HG02763 (cell line): ENCODE measurements around the gene LRRC57.

Experiments used
- ATAC-seq: cut with Tn5 transposase; IDR thresholded peaks from one replicate; pipeline ENCODE4 v1.9.1; 2021; ENCODE audit warnings: mild to moderate bottlenecking, moderate library complexity; ENCODE audit not compliant: unreplicated experiment

LRRC57 gene

DNA sequence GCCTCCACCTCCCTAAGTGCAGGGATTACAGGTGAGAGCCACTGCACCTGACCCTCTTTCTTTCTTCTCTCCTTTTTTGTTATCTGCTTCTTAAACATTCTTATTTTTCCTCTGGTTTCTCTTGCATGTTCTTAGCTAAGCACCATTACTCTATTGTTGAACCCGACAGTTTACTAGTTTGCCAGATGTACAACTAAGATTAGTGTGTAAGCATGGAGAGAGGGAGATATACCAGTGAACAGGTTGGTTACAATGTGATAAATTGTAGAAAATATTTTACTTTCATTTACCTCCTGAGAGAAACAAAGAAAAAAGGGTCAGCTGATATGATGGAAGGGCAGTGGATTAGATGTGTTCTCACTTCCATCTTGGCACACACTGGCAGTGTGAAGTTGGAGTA lies 5.0 kb upstream of the LRRC57 start:
- no peak for ATAC-seq

DNA sequence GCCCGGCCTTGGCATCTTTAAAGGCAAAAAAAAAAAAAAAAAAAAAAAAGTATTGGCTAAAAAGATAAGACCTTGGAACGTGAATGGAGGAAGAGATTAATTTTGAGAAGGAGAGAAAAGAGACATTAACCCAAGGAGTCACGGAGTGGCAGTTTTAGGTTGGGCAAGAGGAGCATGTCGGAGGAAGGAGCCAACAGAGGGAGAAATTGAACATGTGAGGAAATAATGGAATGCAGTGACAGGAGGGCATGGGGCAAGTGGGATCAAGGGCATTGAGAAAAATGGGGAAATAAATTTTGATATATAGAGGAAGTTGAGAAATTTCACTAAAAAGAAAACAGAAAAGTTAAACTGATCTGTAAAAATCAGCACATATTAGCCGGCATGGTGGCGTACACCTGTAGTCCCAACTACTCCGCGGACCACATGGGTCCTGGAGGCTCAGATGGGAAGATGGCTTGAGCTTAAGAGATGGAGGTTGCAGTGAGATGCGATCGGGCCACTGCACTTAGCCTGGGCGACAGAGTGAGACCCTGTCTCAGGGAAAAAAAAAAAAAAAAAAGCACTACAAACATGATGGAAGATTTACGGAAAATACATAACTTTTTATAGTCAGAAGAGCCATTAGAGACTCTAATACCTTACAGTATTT lies 1.3 kb upstream of the LRRC57 start:
- no peak for ATAC-seq

DNA sequence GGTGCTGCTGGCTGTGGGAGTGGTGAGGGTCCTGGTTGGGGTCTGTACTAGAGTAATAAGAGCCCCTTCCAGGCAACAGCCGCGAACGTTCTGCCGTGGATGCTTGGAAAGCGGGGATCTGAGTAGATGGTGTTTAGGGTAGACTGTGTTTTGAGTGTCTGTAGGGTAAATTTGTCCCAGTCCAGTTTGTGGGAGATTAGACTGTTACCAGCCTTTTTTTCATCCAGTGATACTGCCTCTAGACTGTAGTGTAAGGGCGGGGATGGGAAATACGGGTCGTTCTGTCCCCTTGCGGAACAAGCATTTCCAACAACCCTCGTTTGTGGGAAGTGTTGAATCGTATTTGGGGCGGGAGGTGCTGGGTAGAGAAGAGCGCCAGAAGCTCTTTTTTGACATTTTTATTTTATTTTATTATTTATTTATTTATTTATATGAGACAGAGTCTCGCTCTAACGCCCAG lies 469 bp upstream of the LRRC57 start:
- peak; percentile 20 for ATAC-seq

DNA sequence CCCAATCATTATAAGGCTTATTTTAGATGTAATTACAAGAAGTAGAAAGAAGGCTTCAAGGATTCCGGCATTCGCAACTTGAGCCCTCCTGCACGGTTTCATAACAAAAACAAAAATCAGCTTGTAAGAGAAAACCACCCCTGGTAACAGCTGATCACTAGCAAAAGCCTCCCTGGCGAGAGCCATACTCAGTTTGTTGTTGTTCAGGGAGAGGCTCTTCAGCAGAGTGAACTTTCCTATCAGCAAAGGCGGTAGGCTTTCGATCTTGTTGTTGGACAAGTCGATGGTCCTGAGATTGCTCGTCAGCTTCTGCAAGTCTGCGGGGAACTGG lies 710 bp downstream of the LRRC57 start:
- ATAC-seq, result no peak

DNA sequence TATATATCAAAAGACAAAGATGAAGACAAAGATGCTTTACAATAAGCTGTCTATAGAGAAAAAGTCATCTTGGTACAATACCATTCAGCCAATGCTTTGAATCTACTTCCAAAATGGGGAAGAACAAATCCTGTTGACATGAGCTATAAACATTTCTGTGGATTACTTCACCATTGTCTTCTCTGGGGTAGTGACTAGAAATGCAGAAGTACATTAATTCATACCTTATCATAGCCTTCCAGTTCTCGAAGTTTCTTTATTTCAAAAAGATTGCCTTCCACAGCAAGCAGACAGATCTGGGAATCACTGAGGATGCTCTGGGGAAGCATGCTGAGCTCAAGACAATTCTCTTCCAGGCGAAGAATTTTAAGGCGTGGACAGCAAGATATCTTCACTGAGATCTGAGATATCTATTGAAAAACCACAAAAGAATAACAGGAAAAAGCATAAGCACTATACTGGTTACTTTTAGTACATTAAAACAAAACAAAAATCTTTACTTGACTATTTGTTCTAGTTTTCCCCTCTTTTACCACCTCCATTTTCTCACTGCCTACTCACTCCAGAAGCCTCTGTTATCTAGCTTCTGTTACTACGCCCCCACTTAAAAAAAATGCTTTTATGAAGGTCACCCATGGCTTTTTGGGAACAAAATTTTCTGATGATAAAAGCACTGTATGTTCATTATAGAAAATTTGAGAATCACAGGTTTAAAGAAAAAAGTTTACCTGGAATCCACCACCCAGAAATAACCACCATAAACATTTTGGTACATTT lies 3.6 kb downstream of the LRRC57 start:
- ATAC-seq, result no peak

DNA sequence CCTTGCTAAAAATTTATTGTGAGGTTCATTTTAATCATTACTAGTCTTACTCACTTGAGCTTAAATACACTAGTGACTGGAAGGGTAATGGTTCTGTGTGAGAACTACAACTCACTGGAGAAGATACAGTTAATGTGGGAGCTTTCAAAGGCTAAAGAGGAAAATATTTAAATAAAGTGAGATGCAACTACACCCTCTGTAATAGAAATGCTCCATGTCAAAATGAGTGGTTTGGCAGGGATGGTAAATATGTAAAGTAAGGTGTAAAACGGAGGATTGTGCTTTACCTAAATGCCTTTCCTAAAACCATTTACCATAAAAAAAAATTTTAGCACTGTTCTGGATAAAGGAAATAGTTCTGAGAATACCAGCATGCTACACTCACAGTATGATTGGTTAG lies 15.3 kb downstream of the LRRC57 start:
- no peak for ATAC-seq

DNA sequence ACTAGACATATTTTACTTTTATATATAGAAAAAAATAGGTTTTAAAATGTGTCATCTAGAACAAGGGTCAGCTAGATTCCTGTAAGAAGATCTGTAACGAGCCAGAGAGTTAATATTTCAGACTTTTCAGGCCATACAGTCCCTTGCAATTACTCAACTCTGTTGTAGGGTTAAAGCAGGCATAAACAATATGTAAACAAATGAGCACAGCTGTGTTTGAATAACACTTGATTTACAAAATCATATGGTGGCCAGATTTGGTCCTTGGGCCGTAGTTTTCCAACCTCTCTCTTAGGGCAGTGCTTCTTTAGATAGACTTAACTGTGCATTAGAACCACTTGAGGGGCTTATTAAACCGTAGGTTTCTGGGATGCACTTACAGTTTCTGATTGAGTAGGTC lies 19.6 kb downstream of the LRRC57 start:
- no peak for ATAC-seq

DNA sequence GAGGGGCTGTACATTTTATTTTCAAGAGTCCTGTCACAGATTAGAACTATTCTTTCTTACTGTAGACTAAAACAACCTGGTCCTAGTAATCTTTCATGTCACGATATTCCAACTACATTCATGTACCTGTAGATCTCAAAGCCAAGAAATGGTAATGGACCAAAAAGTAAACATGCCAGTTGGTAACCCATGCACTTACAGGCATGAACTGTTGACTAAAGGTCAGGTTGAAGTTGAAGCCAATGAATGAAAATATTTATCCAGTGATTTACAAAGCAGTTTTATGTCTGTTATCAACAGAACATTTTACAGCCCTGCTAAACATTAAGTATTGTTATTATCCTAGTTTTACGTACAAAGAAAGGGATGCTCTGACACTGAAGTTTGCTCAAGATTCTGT lies 25.3 kb downstream of the LRRC57 start:
- no peak for ATAC-seq

DNA sequence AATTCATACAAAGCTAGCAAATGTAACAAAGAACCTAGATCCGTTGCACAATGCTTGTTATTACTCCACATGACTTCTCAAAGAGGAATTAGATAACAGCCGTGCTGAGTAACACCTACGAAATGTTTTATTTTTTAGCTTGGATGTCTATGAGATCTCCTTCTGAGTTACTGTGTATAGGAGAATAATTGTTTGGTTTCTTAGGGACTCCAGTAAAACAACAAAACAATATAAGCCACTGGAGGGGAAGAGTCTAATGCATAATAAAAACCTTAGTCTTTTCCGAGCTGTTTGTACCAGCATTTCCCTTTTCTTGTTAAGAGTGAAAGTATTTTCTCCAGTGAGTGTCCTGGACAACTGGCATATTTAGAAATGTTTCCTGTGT lies 37.6 kb downstream of the LRRC57 start:
- no peak for ATAC-seq

DNA sequence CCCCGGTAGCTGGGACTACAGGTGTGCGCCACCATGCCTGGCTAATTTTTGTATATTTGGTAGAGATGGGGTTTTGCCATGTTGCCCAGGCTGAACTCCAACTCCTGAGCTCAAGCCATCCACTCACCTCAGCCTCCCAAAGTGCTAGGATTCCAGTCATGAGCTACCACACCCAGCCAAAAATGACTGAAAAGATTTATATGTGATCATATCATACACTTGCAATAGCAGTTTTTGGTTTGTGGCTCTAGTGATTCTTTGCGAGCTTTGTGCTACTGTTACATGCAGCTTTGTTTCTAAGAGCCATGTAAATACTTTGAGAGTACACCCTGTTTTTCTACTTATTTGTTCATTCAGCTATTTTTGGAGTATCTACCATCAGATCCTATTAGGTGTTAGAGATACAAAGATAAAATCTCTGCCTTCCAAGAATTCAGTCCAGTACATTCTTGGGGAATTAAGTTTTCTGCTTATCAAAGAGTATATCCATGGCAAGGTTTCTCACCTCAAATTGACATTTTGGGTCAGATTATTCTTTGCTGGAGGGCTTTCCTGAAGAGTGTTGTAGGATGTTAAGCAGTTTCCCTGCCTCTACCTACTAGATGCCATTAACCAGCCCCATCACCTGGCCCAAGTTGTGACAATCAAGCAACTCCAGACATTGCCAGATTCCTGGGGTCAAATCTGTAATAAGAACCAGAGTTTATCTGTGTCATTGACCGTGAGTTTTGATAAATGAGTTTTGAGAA lies 38.2 kb downstream of the LRRC57 start:
- ATAC-seq, result no peak

DNA sequence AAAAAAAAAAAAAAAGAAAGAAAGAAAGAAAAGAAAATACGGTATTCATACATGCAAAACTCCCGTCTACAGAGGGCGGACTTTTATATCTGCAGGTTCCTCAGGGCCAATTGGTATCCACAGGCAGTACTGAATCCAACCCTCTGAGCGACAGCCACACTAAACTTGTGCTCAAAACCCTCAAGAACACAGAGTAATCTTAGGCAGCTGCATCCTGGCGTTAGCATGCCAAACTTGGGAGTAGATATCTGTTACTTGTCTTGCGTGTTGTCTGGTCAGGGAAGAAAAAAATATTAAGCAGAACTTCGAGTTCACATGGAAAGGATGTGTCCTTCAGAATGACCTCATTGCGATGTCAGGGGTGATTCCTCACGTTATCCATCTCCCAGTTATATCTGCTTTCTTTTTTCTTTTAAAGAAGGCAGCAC lies 40.3 kb downstream of the LRRC57 start:
- ATAC-seq, result no peak

DNA sequence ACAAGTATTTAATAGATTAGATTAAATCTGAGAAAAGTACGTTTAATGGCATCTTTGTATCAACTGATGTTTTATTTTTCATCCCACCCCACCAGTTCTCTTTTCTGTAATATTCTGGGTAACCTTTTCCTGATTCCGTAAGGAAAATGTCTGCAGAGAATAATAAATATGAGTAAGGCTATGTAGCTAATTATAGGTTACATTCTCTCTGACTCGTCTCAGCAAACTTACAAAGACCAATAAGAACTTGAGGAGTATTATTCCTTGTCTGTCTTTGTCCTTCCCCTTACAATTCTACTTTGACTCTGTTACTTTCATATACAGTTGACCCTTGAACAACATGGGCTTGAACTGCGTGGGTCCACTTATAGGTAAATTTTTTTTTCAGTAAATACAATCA lies 41.1 kb downstream of the LRRC57 start:
- no peak for ATAC-seq

DNA sequence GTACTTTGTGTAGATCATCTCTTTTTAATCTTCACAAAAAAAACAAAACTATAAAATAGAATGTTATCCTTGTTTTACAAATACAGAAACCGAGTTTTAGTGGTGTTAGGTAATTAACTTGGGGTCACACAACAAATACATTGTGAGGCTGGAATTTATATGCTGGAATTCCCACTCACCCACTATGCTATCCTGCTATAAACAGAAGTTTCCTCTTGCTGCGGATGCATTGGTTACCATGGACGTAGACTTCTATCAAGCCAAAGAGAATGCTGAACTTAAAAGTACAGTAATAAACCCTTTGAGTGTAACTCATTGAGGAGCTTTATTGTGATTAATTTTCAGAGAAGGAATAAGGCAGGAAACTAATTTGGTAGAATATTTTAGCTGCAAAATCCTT lies 44.0 kb downstream of the LRRC57 start:
- no peak for ATAC-seq

DNA sequence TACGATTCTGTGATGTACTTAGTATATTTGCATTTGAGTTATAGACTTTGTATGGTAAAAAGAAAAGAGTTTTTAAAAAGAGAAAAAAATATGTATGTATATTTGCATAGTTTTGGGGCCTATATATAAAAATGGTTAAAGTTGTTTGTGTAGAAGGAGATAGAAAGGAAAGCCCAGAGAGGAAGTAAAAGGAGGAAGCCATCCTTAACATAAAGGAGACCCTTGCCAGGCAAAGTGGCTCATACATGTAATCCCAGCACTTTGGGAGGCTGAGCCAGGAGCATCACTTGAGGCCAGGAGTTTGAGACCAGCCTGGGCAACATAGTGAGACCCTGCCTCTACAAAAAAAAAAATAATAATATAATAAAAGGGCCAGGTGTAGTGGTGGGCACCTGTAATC lies 44.8 kb downstream of the LRRC57 start:
- no peak for ATAC-seq

DNA sequence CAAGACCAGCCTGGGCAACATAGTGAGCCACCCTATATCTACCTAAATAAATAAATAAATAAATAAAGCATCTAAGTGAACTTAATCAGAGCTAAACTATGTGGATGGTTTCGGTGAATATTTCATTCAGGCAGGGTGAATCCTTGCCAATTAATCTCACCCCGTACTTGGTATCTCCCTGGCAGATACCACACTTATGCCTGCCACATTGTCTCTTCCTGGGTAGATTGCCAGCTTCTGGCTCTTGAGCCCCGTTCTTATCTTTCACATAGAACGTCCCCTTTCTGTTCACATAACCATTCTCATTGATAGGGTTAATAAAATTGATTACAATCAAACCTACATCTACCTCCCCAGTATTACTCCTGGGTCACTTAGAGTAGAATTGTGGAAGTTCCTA lies 46.1 kb downstream of the LRRC57 start:
- ATAC-seq, result no peak

DNA sequence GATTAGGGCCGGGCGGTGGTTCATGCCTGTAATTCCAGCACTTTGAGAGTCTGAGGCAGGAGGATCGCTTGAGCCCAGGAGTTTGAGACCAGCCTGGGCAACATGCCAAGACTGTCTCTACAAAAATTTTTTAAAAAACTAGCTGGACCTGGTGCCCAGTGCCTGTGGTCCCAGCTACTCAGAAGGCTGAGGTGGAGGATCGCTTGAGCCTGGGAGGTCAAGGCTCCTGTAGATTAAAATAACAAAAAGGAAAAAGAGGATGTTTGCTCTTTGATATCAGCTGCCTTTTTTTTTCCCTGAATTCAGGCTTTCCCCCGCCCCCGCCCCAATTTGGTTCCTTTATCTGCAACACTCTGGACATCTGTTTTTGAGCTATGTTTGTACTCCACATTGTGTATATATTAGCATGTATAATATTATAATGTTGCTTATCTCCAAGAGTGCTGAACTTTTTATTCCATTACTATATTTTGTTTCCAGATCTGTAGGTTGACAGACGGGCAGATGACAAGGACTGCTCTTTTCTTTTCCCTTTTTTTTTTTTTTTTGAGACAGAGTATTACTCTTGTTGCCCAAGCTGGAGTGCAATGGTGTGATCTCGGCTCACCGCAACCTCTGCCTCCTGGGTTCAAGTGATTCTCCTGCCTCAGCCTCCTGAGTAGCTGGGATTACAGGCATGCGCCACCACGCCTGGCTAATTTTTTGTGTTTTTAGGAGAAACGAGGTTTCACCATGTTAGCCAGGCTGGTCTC lies 48.6 kb downstream of the LRRC57 start:
- ATAC-seq, result no peak

DNA sequence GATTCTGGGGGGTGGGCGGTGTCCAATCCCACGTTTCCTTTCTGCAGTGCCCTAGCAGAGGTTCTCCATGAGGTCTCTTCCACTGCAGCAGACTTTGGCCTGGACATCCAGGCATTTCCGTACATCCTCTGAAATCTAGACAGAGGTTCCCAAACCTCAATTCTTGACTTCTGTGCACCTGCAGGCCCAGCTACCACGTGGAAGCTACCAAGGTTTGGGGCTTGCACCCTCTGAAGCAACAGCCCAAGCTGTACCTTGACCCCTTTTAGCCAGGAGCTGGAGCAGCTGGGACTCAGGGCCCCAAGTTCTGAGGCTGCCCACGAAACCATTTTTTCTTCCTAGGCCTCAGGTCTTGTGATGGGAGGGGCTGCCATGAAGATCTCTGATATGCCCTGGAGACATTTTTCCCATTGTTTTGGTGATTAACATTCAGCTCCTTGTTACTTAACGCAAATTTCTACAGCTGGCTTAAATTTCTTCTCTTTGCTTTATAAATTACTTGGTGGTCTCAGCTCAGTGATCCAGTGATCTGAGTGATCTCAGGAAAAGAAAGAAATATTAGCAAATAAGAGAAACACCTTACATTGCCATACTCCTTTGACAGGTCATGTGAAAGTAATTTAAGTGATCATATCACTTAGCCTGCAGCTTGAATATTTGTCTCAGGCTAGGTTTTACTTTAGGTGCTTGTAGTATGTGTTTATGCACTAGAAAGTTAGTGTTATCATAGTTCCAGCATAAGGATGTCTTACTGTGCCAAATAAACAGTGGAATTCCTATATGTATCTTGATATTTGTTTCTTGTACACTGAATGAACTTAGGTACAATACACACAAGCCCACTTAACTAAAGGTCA lies 50.2 kb downstream of the LRRC57 start:
- no peak for ATAC-seq

DNA sequence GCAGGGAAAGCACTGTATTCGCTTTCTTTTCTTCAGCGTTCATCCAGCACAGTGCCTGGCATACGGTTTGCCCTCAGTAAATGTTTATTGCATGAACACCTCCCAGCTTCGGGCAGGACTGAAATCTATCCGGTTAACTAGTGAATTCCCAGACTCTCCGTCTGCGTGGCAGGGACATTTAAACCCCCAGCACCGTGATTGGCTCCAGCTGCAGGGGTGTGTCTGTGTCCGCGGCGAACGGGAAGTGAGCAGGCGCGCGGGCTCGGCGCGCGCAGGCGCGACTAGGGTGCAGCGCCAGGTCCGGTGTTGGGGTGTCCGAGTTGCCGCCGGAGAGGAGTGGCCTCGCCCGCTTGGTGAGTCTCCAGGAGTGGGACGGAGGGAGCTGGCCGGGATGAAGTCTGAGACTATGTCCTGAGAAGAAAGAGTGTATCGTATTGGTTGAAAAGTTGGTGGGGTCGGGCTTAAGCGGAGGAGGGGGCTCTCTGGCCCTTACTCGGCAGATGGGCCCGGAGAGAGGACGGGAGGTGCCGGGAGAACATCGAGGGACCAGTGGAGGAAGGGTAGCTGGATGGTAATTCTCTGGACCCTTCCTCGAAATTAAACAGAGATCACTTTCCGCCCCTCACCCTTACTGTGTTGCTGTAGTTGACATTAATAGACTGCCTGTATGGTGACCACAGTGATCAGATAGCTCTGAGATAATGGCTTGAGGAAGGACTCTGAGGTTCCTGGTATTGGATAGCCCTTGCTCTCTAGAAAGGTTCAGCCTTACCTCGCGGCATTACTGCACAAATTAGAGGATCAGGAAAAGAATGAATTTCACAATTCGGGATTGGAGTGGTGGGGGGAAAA lies 53.0 kb downstream of the LRRC57 start, which contains the start of gene SNAP23:
TSS of gene SNAP23 (plus strand) at position 274 of the 852 bp plus-strand sequence. CDS start 16,213 bp downstream, outside the sequence.
- peak; percentile 77 for ATAC-seq

DNA sequence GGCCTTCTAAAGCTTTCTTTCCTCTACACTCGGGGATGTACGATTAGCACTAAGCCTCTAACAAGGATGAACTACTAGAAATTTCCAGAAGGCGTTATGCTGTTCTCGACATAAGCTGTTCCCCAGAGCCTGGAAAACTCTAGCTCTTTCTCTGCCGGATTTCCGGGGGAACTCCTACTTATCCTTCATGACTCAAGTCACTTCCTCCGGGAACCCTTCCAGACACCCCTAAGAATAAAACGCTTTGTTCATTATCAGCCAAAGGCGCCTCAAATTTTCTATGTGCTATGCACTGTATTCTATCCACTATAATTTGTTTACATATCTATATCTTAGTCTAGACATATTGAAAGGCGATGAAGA lies 53.6 kb downstream of the LRRC57 start:
- ATAC-seq, result no peak
